NCI-H446 treated with DMSO at 0.1 percent for 48 hours (cell line): ENCODE results near the gene PRSS16.
A peak's percentile ranks its signal among the peaks of the same experiment; 100 is the strongest.
"Not testable (repeated sequence)": the region's sequence is repeated elsewhere in the genome, so short reads cannot be mapped to it uniquely, and the experiment has no call there.

Experiments
- DNase-seq: peaks from one replicate; lab custom pipeline; 2025; lab: John Stamatoyannopoulos, UW

PRSS16 gene

GRCh38 chr6:27242589-27243265 is 4.8 kb upstream of the PRSS16 start:
- no peak for DNase-seq

GRCh38 chr6:27248783-27249182 is 1.3 kb downstream of the PRSS16 start:
- DNase-seq: no peak

- DNase-seq: no peak
Measured at GRCh38 chr6:27250277-27251111, 3.0 kb downstream of the PRSS16 start.

- peak; percentile 15 for DNase-seq
Measured at GRCh38 chr6:27251112-27251605, 3.7 kb downstream of the PRSS16 start.

GRCh38 chr6:27251606-27252251 is 4.2 kb downstream of the PRSS16 start:
- DNase-seq: peak; percentile 13

- DNase-seq: no peak
Measured at GRCh38 chr6:27254566-27254965, 7.1 kb downstream of the PRSS16 start.

GRCh38 chr6:27255866-27256265 is 8.4 kb downstream of the PRSS16 start:
- DNase-seq: no peak

GRCh38 chr6:27260369-27260768 is 12.9 kb downstream of the PRSS16 start:
- no peak for DNase-seq

- DNase-seq: no peak
Measured at GRCh38 chr6:27260836-27261375, 13.4 kb downstream of the PRSS16 start.

- no peak for DNase-seq
Measured at GRCh38 chr6:27263886-27264285, 16.4 kb downstream of the PRSS16 start.

GRCh38 chr6:27267003-27267402 is 19.5 kb downstream of the PRSS16 start:
- not testable (repeated sequence) for DNase-seq

- no peak for DNase-seq
Measured at GRCh38 chr6:27267857-27268434, 20.4 kb downstream of the PRSS16 start.

GRCh38 chr6:27268803-27269202 is 21.3 kb downstream of the PRSS16 start:
- DNase-seq: no peak

GRCh38 chr6:27273783-27274182 is 26.3 kb downstream of the PRSS16 start:
- no peak for DNase-seq

GRCh38 chr6:27275025-27275956 is 27.8 kb downstream of the PRSS16 start:
- no peak for DNase-seq

GRCh38 chr6:27279513-27280063 is 32.1 kb downstream of the PRSS16 start:
- DNase-seq: no peak

- peak; percentile 19 for DNase-seq
Measured at GRCh38 chr6:27280064-27280539, 32.6 kb downstream of the PRSS16 start.

GRCh38 chr6:27280540-27281000 is 33.1 kb downstream of the PRSS16 start:
- no peak for DNase-seq

GRCh38 chr6:27281105-27281539 is 33.6 kb downstream of the PRSS16 start:
- no peak for DNase-seq

- DNase-seq: no peak
Measured at GRCh38 chr6:27281569-27281968, 34.1 kb downstream of the PRSS16 start.
